Keratinocyte (primary cell): ENCODE data around the gene ZFP36L1. TPM values are rescaled to one million over a fixed set of nuclear protein-coding genes. Genes with fewer than 3 reads are reported as not detected.

ENCODE experiments used
- DNase-seq: peaks from one replicate; pipeline ENCODE4 v3.0.0-alpha.2; 2011; ENCODE audit warnings: low read depth, missing footprints, low spot score
- FAIRE-seq: peaks from 2 replicates; lab custom pipeline; 2011; peaks lifted over from hg19 to GRCh38; lab: Jason Lieb, UNC
- H2AFZ ChIP-seq: 2 replicates; pipeline ENCODE4 v1.6.0; 2012; ENCODE audit warnings: low read length, control low read depth, inconsistent platforms; ENCODE audit not compliant: control insufficient read depth
- H3K27ac ChIP-seq: 2 replicates; pipeline ENCODE4 v1.5.1; 2011; ENCODE audit warnings: low read length; ENCODE audit not compliant: control insufficient read depth, insufficient read depth
- H3K27me3 ChIP-seq: 3 replicates; pipeline ENCODE4 v1.6.0; 2011; ENCODE audit warnings: low read length; ENCODE audit not compliant: control insufficient read depth, insufficient read depth; ENCODE audit errors: extremely low read depth
- H3K36me3 ChIP-seq, 2 experiments: 2 replicates in 1 of 2; 3 replicates in 1 of 2; pipeline ENCODE4 v1.5.1; 2011; ENCODE audit warnings: low read length in 2 of 2, mild to moderate bottlenecking in 1 of 2; ENCODE audit not compliant: control insufficient read depth in 2 of 2, insufficient read depth in 2 of 2; ENCODE audit errors: extremely low read depth in 1 of 2
- H3K4me1 ChIP-seq: 3 replicates; pipeline ENCODE4 v1.5.1; 2011; ENCODE audit warnings: low read length; ENCODE audit not compliant: control insufficient read depth, insufficient read depth; ENCODE audit errors: extremely low read depth
- H3K4me2 ChIP-seq: 3 replicates; pipeline ENCODE4 v1.6.0; 2011; ENCODE audit warnings: low read depth, low read length; ENCODE audit not compliant: control insufficient read depth, insufficient read depth; ENCODE audit errors: extremely low read depth
- H3K4me3 ChIP-seq, 3 experiments: fragments of 200-600 bp in 1 of 3; sonication (generic) in 1 of 3; 2 replicates in 2 of 3; 3 replicates in 1 of 3; pipeline ENCODE4 v1.5.1; 2011 to 2016; ENCODE audit warnings: low read length in 3 of 3, mild to moderate bottlenecking in 3 of 3, control low read depth in 2 of 3, inconsistent platforms in 1 of 3, low read depth in 1 of 3, mixed read lengths in 1 of 3, mixed run types in 1 of 3, moderate library complexity in 1 of 3; ENCODE audit not compliant: control insufficient read depth in 2 of 3, insufficient read depth in 2 of 3; ENCODE audit errors: extremely low read depth in 1 of 3
- H3K79me2 ChIP-seq: 2 replicates; pipeline ENCODE4 v1.6.0; 2012; ENCODE audit warnings: low read length; ENCODE audit not compliant: control insufficient read depth, insufficient read depth
- H3K9ac ChIP-seq: 3 replicates; pipeline ENCODE4 v1.6.0; 2011; ENCODE audit warnings: low read length; ENCODE audit not compliant: control insufficient read depth, insufficient read depth; ENCODE audit errors: extremely low read depth
- H3K9me1 ChIP-seq: 3 replicates; pipeline ENCODE4 v1.6.0; 2011; ENCODE audit warnings: low read length; ENCODE audit not compliant: control insufficient read depth, insufficient read depth; ENCODE audit errors: extremely low read depth
- H3K9me3 ChIP-seq: 2 replicates; pipeline ENCODE4 v1.5.1; 2012; ENCODE audit warnings: low read depth, low read length; ENCODE audit not compliant: control insufficient read depth
- H4K20me1 ChIP-seq: 3 replicates; pipeline ENCODE4 v1.6.0; 2011; ENCODE audit warnings: low read length; ENCODE audit not compliant: control insufficient read depth, insufficient read depth; ENCODE audit errors: extremely low read depth
- EZH2 ChIP-seq: IDR thresholded peaks from one replicate; pipeline ENCODE4 v1.6.1; 2012; ENCODE audit warnings: inconsistent platforms, mild to moderate bottlenecking, low read length, moderate library complexity
- dilution Hi-C: fragments of 300-500 bp; cut with MboI; formaldehyde crosslinking; loops from one replicate; pipeline ENCODE4 v1.7.0; 2020; ENCODE audit warnings: low sequenced_read_pairs; ENCODE audit not compliant: extremely low pct_ligation_motif_present
- polyA plus RNA-seq, 5 experiments: library from polyadenylated mRNA; depleted of rRNA in 3 of 5; stranded (reverse) in 3 of 5; stranded (forward) in 1 of 5; unstranded in 1 of 5; fragments of >200 nt; gene quantifications; 1 replicate in 1 of 5; 2 replicates in 3 of 5; 3 replicates in 1 of 5; pipeline versions ENCODE4 v1.2.1 to v1.2.3, GENCODE V29; 2011 to 2012; ENCODE audit warnings: missing spikeins in 2 of 5, low read depth in 1 of 5, low replicate concordance in 1 of 5
- TF ChIP-seq, protein P1 (sequence below), 3 experiments: IDR thresholded peaks in 1 of 3; conservative IDR thresholded peaks in 1 of 3; optimal IDR thresholded peaks in 1 of 3; 2 replicates in 2 of 3; 3 replicates in 1 of 3; pipeline versions ENCODE3 to v1.5.1; 2011; ENCODE audit warnings: low read length in 3 of 3, mild to moderate bottlenecking in 3 of 3, moderate library complexity in 2 of 3, control low read depth in 1 of 3, inconsistent platforms in 1 of 3; ENCODE audit not compliant: insufficient read depth in 2 of 3; ENCODE audit errors: extremely low read depth in 1 of 3

The ZFP36L1 gene
- polyA plus RNA-seq, 1 donor (not counting 4 experiments of a cell fraction or from before 2014, with no cell fraction given) = 85.2 TPM

DNA sequence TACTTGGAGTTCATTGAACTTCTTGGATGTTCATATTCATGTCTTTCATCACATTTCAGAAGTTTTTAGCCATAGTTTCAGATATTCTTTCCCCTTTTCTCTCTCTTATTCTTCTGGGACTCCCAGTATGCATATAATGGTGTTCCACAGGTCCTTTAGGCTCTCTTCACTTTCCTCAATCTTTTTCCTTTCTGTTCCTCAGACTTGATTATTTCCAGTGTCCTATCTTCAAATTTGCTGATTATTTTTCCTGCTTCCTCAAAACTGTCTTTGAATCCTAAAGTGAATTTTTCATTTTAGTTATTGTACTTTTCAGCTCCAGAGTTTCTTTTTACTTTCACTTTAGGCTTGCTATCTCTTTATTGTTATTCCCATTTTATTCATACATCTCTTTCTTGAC, 8.8 kb upstream of the ZFP36L1 start:
- DNase-seq (no peak), FAIRE-seq (no peak)
- no peaks in the 10 kb centered on the region for H3K79me2 ChIP-seq
- H3K4me3 ChIP-seq = no peak overlapping the region
- TF ChIP-seq, protein P1, sequence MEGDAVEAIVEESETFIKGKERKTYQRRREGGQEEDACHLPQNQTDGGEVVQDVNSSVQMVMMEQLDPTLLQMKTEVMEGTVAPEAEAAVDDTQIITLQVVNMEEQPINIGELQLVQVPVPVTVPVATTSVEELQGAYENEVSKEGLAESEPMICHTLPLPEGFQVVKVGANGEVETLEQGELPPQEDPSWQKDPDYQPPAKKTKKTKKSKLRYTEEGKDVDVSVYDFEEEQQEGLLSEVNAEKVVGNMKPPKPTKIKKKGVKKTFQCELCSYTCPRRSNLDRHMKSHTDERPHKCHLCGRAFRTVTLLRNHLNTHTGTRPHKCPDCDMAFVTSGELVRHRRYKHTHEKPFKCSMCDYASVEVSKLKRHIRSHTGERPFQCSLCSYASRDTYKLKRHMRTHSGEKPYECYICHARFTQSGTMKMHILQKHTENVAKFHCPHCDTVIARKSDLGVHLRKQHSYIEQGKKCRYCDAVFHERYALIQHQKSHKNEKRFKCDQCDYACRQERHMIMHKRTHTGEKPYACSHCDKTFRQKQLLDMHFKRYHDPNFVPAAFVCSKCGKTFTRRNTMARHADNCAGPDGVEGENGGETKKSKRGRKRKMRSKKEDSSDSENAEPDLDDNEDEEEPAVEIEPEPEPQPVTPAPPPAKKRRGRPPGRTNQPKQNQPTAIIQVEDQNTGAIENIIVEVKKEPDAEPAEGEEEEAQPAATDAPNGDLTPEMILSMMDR (optimal IDR thresholded peaks at IDR 0.05 in 1 of 3, IDR thresholded peaks at IDR 0.05 in 1 of 3, conservative IDR thresholded peaks at IDR 0.05 in 1 of 3; ENCODE audit: extremely low read depth in 1 of 3, insufficient read depth in 2 of 3, low read length in 3 of 3) = no peak
- TF ChIP-seq EZH2 = no peak
- H3K27me3 ChIP-seq = no peaks in the 10 kb centered on the region
- peaks cover 16% of the 10 kb centered on the region for H3K4me1 ChIP-seq
- dilution Hi-C loops = no loop called here
- no peaks in the 10 kb centered on the region for H3K9me3 ChIP-seq
- no peak overlapping the region for H3K4me2 ChIP-seq
- no peaks in the 10 kb centered on the region for H4K20me1 ChIP-seq
- H3K9ac ChIP-seq = no peak overlapping the region
- no peaks in the 10 kb centered on the region for H3K9me1 ChIP-seq
- no peak overlapping the region for H3K27ac ChIP-seq
- H3K36me3 ChIP-seq = no peaks in the 10 kb centered on the region
- no peak overlapping the region for H2AFZ ChIP-seq

DNA sequence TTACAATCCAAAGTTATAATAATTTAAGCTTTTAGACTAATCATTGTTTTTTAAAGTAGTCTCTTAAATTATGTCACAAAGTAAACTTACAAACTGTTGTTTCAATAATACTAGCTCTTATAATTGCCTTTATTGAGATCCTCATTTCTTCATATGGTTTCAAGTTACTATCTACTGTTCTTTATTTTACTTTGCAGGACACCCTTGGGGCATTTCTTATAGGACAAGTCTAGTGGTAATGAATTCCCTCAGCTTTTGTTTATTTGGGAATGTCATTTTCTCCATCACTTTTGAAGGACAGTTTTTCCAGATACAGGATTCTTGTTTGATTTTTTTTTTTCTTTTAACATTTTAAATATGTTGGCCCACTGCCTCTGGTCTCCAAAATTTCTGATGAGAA, 8.1 kb upstream of the ZFP36L1 start:
- Histone ChIP-seq H3K27ac (no peak overlapping the region), H3K4me3 (no peak overlapping the region), H3K36me3 (no peaks in the 10 kb centered on the region), H3K9me1 (no peaks in the 10 kb centered on the region), H3K9me3 (no peaks in the 10 kb centered on the region), H3K4me1 (peaks cover 21% of the 10 kb centered on the region), H3K9ac (no peak overlapping the region), H3K4me2 (no peak overlapping the region), H3K79me2 (no peaks in the 10 kb centered on the region), H2AFZ (no peak overlapping the region), H4K20me1 (no peaks in the 10 kb centered on the region), H3K27me3 (no peaks in the 10 kb centered on the region)
- dilution Hi-C loops = no loop called here
- no peak for DNase-seq
- TF ChIP-seq, protein P1 (optimal IDR thresholded peaks at IDR 0.05 in 1 of 3, IDR thresholded peaks at IDR 0.05 in 1 of 3, conservative IDR thresholded peaks at IDR 0.05 in 1 of 3; ENCODE audit: extremely low read depth in 1 of 3, insufficient read depth in 2 of 3, low read length in 3 of 3) = no peak
- no peak for TF ChIP-seq EZH2
- FAIRE-seq = no peak
